Activated naive CD8-positive, alpha-beta T cell treated with anti-CD3 and anti-CD28 coated beads, Interleukin-2, amount 50 U/mL, for 16 hours (primary cell): Measurements from ENCODE around the gene RBBP8NL.
"Not testable (repeated sequence)": the region's sequence is repeated elsewhere in the genome, so short reads cannot be mapped to it uniquely, and the experiment has no call there.

Source experiments
- DNase-seq: peaks from one replicate; pipeline ENCODE4 v3.0.0-alpha.2; 2020; ENCODE audit warnings: low read depth, low spot score

The RBBP8NL gene

DNA sequence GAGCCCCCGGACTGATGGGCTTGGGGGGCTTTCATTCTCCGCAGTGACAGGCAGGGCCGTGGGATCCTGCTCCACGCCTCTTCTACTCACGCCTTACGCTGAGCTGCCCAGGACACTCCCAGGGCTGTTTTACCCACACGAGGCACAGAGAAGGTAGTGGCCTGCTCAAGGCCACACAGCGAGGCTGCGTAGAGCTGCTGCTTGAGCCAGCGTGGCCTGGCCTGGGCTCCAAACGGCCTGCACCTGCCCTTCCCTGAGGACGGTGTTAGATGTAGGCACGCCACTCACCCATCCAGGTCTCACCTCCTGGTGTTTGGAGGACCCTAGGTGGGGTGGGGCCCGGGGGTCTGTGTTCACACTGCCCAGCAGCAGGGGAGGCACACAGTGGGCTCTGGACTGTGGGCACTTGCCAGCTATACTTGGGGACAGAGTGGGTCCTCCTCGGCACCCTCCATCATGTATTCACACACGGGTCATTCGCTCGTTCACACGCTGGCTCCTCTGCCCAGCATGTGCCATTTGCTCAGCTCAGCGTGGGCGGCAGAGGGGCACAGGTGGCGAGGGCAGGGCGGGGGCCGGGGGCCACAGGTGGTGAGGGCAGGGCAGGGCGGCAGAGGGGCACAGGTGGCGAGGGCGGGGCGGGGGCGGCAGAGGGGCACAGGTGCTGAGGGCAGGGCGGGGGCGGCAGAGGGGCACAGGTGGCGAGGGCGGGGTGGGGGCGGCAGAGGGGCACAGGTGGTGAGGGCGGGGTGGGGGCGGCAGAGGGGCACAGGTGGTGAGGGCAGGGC is 18.4 kb upstream of the RBBP8NL start:
- DNase-seq: no peak

DNA sequence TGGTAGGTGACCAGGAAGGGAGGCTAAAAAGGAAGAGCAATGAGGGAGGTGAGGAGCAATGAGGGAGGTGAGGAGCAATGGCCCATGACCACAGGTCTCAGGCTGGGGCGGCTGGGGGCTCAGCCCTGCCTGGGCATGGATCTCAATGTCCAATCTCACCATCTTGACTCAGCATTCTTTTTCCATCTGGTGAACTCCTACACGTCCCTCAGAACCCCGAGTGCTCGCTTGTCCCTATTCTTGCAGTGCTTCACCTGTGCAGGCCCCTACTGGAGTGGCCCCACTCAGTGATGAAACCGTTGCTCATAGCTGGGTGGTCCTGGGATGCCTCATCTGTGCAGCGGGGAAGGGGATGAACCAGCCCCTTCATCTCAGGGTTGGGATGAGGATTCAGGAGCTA is 16.9 kb upstream of the RBBP8NL start:
- DNase-seq: no peak

DNA sequence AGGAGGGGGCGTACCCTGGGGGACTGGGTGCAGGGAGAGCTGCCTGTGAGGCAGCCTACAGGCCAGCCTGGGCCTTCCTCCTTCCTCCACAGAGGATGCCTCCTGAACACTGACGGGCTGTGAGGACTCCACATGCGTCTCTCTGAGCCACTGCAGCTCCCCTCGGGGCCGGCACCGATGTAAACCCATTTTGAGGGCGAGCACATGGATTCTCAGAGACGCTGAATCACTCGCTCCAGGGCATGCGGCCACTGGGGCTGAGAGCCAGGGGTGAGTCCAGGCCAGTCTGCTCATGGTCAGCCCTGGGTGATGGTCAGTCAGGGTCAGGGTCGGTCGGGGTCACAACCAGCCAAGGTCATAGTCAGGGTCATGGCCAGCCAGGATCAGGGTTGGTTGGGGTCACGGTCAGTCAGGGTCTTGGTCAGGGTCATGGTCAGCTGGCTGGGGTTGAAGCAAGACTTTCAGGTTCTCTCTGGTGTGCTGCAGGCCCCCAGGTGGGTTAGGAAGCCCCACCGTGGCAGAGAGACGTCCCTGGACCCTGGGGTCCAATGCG is 14.7 kb upstream of the RBBP8NL start:
- no peak for DNase-seq

DNA sequence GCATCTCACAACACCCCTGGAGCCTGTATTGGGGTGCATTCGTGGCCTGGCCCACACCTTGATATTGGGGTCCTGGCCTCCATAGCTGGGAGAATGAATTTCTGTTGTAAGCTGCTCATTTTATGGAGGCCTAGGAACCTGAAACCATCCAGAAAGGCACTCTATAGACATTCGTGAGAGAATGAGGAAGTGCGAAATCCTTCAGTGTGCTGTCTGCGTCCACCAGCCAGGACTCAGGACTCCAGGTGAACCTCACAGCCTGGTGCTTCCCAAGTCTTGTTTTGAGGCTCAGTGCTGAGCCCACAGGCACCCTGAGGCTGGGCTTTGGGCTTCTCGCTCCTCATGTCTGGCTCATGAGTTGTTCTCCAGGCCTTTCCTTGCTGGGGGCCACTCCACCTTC is 11.9 kb upstream of the RBBP8NL start:
- no peak for DNase-seq

DNA sequence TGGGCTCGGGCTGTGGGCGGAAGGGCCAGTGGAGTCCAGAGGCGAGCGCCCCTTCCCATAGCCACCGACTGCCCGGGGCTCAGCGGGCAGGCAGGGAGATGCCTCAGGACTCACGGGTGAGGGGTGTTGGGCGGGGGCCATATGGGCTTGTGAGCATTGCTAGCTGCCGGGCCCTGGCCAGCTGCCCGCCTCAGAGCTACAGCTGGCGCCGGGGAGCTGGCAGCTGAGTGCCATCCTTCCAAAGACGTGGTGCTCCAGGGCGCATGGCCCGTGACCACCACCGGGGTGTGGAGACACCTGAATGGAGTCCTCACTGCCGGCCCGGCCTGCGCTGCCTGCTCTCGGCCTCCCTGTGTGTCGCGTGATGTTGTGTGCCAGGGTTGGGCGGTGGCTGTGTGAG is 10.6 kb upstream of the RBBP8NL start:
- no peak for DNase-seq

DNA sequence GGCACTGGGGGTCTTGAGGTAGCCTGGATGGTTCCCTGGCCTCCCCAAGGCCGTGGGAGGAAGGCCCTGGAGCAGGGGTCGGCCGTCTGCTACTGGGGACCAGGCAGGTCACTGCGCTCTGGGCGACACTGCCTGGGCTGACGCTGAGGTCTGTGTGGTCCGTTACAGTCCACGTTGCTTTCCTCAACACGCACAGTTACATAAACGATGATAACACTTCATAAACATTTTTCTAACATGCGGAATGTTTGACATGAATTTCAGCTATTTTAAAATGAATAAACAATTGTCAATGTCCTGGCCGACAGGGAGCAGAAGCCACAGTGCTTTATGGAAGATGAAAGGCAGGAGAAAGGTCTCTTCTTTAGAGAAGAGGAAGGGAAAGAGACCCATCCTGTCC is 10.2 kb upstream of the RBBP8NL start:
- DNase-seq: no peak

DNA sequence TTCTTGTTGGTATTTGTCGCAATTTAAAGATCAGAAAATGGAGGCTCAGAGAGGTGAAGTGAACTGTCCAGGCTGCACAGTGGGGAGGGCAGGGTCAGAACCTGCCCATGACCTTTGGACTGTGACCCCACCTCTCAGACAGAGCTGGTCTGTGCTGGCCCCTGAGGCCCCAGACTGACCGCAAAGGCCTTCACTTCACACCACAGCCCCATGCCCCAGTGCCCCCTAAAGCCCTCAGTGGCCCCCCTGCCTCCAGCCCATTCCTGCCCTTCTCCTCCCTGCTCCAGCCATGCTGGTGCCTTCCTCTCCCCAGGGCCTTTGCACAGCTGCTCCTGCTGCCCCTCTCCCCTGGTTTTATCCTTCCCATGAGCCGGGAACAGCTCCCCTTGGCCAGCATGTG is 9.4 kb upstream of the RBBP8NL start:
- DNase-seq: no peak

DNA sequence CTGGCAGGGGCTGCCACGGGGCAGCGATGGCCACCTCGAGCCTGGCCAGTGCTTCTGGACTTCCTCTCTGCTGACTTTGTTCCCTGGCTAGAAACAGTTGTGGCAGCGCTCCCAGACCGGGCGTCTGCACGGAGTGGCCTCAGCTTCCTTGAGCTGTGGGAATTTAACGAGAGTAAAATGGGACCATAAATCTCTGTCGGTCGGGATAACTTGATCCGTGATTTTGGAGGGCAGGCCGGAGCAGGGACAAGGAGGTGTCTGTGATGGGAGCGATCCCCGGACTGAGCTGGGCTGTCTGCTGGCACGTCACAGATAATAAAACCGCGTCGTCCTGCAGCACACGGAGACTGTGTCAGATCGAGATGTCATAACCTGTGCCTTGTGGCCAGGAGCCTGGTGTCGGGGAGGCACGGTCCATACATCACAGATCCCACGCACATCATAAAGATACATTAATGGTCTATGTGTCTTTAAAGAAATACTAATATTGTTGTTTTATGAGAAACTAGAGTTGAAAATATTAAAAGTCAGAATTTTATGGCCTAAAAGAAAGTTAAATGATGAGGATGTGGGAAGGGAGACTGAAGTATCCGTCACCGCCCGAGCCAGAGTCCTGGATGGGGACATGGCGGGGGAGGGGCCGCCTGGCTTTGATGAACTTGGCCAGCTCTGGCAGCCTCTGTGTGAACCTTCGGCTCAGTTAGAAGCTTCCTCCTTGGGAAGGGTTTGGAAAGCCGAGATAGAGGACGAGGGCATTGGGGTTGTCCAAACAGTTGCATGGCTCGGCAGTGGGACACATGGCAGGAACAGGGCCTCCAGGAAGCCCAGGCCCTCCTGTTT is 6.5 kb upstream of the RBBP8NL start:
- no peak for DNase-seq

DNA sequence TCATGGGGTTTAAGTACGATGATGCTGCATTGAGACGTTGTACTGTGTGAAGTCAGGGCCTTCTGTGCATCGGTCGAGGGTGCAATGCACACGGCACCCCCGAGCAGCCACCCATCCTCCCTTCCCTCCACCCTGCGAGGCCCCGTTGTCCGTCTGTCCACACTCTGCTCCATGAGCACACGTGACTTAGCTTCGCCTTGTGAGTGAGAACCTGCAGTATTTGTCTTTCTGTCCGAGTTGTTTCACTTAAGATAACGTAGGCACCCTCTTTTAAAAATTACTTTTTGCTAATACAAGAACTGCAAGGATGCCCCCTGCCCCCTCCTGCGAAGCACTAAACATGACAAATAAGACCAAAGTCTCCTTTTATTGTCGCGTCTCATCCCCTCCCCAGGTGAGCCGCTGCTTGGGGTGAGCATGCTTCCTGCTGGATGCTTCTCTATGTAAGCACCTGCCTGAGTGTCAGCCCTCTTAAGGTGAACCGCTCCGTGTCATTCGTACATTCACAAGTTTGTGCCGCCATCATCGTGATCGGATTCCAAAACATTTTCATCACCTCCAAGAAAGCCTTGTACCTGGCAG is 3.6 kb upstream of the RBBP8NL start:
- DNase-seq: no peak

DNA sequence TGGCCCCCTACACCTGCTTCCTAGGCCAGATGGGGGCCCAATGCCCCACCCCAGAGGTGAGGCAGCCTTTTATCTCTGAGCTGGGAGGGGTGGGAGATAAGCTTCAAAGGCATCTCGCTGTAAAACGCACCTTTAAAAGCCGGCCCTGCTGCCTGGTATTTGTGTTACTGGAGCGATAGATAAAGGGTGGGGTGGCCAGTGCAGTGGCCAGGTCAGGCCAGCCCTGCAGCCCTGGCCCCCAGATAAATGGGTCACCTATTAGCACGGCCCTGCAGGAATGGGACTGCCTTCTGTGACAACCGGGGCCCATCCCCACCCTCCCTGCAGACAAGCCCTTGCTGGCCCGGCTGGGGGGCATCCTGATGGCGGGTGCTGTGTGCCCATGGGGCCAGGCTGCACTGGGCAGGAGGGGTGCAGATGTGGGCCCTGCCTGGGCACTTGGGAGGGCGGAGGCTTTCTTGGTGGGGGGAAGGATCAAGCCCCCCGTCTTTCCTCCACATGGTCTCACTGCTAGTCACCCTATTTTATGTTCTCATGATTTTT is 3.0 kb upstream of the RBBP8NL start:
- DNase-seq: no peak

DNA sequence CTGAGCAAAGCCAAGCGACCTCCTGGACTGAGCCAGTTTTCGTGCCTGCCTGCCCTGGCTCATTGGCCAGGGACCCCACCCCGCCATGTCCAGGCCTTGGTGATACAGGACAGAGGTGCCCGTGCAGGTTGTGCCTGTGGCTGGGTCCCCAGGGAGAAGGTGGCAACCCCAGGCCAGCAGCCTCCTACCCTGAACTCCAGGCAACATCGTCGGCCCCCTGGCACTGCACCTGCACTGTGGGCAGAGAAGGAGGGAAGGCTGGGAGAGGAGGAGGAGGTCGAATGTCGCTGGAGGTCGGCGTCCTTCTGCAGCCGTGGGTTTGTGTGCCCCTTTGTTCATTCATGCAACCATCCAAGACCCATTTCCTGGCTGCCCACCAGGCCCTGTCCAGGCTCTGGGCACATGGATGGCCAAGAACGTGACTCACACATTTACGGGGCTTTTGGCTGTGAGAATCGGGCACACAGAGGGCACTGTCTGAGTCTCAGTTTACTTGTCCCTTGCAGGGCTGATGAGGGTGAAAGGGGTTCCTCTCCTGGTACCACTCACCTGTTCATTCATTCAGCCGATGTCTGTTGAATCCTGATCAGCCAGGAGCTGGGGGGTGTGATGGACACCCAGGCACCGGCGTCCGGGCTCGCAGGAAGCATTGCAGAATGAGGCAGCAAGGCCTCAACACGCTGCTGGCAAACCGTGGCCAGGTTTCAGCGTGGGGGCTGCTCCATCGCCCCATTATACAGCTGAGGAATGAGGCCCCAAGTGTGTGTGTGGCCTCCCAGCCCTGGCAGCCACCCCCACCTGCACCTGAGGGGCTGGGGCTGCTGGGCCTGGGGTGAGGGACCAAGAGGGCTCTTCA is 2.3 kb upstream of the RBBP8NL start:
- no peak for DNase-seq

DNA sequence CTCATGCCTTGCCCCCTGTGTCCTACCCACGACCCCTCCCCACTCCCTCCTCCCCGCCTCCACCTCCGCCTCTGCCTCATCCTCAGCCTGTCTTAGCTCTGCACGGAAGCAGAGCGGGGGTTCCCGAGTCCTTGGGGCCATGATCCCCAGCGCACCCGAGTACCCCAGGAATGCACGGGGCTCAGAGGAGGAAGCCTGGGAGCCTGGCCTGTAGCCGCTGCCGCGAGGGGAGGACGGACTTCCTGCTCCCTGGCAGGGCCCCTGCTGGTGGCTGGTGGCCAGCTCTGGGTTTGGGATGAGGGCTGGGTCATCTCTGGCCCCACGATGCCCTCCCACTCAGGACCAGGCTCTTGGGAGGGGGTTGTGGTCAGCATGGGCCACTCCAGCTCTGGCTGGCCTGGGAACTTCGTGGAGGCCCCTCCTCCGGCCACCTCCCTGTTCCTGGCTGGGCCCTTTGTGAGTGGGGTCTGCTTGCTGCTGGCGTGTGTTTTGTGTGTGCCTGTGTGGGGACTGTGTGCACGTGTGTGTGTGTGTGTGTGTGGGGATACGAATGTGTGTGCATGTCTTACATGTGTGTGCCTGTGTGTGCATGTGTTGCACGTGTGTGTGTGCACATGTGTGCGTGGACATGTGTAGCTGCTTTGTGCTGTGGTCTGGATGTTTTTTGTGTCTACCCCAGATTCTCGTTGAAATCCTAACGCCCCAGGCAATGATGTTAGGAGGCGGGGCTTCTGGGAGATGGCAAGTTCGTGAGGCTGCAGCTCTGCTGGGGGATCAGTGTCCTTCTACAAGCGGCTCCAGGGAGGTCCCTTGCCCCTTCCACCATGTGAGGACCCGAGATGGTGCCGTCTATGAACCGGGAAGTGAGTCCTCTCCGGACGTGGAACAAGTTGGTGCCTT is 1.3 kb upstream of the RBBP8NL start:
- no peak for DNase-seq

DNA sequence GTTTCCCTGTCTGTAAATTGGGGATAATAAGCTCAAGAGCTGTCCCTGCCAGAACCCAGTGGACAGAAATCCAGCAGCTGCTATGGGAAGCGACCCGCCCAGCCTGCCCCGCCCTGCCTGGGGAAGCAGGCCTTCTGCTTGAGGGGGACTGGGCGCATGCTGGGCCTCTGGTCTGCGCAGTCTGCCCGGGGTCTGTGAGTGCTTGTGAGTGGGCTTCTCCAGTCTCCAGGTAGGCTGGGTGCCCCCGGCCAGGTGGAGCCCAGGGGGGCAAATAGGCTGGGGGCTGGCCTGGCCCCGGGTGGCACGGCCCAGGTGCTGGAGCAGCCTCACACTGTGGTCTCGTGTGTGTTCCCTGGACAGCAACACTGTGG is 648 bp upstream of the RBBP8NL start:
- no peak for DNase-seq

DNA sequence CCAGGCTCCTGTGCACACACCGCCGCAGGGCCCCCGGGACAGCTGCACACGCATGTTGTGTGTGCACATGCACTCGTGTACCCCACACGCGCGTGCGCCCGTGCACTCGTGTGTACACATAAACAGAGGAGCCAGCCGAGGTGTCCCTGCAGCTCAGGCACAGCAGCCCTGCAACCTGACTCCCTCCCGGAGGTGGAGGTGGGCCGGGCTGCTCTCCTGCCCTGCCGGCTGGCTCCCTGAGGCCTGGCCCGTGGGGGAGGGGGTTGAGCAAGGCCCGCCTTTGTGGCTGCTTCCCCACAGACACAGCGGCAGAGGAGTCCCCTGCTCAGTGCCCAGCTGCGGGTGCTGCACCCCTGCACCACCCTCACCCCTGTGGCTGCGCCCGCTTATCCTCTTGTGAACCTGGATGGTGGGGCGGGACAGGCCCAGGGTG is 624 bp downstream of the RBBP8NL start:
- no peak for DNase-seq

DNA sequence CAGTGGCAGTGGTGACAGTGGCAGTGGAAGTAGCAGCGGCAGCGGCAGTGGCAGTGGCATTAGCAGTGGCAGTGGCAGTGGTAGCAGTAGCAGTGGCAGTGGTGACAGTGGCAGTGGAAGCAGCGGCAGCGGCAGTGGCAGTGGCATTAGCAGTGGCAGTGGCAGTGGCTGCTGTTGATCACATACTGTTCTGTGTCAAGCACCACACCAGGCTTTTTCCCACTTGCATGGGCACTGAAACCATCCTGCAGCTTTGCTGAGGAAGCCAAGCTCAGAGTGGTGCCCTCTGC is 1.3 kb downstream of the RBBP8NL start:
- not testable (repeated sequence) for DNase-seq

DNA sequence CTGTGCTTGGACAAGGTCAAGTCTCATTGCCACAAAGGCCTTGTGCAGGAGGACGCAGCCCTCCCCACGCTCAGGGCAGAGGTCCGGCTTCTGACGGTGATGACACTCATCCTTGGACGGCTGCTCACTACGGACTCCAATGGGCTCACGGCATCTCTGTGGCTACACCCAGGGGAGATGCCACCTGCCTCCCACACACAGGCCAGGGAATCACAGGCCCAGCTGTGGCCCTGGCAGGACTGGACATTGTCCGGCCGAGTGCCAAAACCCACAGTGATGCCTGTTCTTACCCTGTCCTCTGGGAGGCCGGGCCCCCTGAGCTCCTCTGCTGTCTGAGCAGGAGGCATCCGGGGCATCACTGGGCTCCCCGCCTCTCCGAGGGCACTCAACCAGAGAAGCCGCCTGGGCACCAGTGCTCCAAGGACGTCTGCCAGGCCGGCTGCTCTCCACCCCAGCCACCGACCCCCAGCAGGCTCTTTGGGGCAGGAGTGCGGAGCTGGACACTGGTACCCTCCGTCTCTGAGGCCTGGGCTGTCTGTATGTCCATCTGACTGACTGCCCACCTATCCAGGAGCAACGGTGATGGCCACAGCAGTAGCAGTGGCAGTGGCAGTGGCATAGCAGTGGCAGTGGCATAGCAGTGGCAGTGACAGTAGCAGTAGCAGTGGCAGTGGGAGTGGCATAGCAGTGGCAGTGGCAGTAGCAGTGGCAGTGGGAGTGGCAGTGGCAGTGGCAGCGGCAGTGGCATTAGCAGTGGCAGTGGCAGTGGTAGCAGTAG is 1.9 kb downstream of the RBBP8NL start:
- no peak for DNase-seq

DNA sequence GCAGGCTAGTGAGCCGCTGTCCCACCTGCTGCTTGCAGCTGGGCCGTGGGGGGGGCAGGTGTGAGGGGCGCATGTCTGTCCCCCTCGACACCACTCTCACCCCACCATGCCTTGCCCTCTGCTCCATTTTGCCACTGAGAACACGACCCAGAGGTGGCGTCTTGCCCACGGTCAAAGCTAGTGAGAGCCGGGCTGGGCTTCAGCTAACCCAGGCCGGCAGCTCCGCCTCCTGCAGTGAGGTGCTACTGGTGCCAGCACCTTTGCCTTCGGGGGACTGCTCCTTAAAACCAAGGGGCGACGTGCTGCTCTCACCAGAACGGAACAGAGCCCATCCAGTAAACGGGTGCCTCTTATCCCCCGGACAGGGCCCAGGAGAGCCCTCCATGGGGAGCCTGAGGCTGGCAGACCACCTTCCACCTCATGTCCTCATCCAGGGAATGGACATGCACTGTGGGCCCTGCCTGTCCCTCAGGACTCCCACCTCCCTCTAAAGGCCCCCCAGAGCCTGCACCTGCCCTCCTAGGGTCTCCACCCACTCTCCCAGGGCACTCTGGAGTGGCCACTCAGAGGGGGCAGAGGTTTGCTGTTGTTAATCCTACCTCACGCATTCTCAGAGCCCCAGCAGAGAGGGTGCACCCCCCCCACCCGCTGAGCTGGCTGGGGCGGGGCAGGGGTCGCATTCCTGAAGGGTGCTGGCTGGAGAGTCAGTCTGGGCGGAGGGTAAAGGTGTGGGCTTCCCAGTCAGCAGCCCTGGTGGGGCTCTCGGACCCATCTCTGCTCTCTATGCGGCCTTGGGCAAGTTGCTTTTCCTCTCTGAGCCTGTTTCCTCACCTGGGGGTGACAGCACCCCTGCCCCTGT is 2.9 kb downstream of the RBBP8NL start:
- no peak for DNase-seq

DNA sequence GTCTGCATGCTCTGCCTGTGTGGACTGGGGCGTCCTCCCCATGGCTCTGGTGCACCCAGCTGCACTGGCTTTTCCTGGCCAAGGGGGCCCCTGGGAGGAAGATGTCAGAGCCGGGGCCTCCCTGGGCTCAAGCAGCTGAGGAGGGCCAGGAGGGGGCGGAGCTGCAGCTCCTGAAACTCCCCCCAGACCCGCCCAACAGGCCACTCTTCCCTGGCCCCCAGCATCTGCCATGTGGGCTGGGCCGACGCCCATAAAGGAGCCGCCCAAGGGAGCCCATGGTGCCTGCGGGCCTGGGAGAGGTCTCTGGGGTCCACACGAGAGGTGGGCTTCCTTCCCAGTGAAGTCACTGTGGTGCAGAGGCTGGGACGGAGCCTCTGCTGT is 4.0 kb downstream of the RBBP8NL start:
- DNase-seq: no peak
